Panc1 (cell line): ENCODE data around the gene CD244. TPM values are rescaled to one million over a fixed set of nuclear protein-coding genes. Genes with fewer than 3 reads are reported as not detected.
A peak's percentile ranks its signal among the peaks of the same experiment; 100 is the strongest.
"Not testable (repeated sequence)": the region's sequence is repeated elsewhere in the genome, so short reads cannot be mapped to it uniquely, and the experiment has no call there.

Experiments
- ATAC-seq: fragments of 200-7000 bp; cut with Tn5 transposase; 2 replicates; pipeline ENCODE4 v1.9.1; 2020; ENCODE audit warnings: mild to moderate bottlenecking, moderate library complexity
- BruUV-seq: library from RNA; stranded (reverse); fragments of 400-500 nt; replicated peaks from 2 replicates; lab custom pipeline; 2021; lab: Mats Ljungman, UMichigan
- CTCF ChIA-PET: fragments of 300-600 bp; sonication (Branson Sonifier 250); formaldehyde crosslinking; loops from one replicate; lab custom pipeline; 2022; ENCODE audit warnings: antibody characterized with exemption; lab: Charles Lee
- POLR2A ChIA-PET: fragments of 300-600 bp; sonication (Branson Sonifier 250); formaldehyde crosslinking; loops from one replicate; lab custom pipeline; 2022; ENCODE audit warnings: antibody characterized with exemption; lab: Charles Lee
- DNase-seq: peaks from one replicate; pipeline ENCODE4 v3.0.0-alpha.2; 2010; ENCODE audit warnings: low read depth, low spot score
- H3K27ac ChIP-seq: 2 replicates; pipeline ENCODE4 v1.5.1; 2011; ENCODE audit warnings: mild to moderate bottlenecking, low read length, inconsistent platforms
- H3K27me3 ChIP-seq: fragments of 200-500 bp; sonication (Bioruptor generic); 2 replicates; pipeline ENCODE4 v1.6.0; 2014; ENCODE audit warnings: low read length, inconsistent platforms; ENCODE audit not compliant: control insufficient read depth, insufficient read depth
- H3K36me3 ChIP-seq: fragments of 200-500 bp; sonication (Bioruptor generic); 2 replicates; pipeline ENCODE4 v1.5.1; 2014; ENCODE audit warnings: inconsistent platforms, mild to moderate bottlenecking, low read length, moderate library complexity; ENCODE audit not compliant: control insufficient read depth, insufficient read depth
- H3K4me1 ChIP-seq: 2 replicates; pipeline ENCODE4 v1.5.1; 2011; ENCODE audit warnings: inconsistent platforms, mild to moderate bottlenecking, low read length, moderate library complexity; ENCODE audit not compliant: control insufficient read depth, insufficient read depth
- H3K4me3 ChIP-seq, 2 experiments: 2 replicates each; pipeline ENCODE4 v1.5.1; 2011 to 2012; ENCODE audit warnings: low read depth in 2 of 2, low read length in 2 of 2, mild to moderate bottlenecking in 2 of 2, inconsistent platforms in 1 of 2, moderate library complexity in 1 of 2
- H3K9me3 ChIP-seq: fragments of 200-500 bp; sonication (Bioruptor generic); 2 replicates; pipeline ENCODE4 v1.5.1; 2014; ENCODE audit warnings: low read depth, mild to moderate bottlenecking, inconsistent platforms, low read length, moderate library complexity; ENCODE audit not compliant: control insufficient read depth, insufficient read depth
- CTCF ChIP-seq: fragments of 450-650 bp; IDR thresholded peaks from 2 replicates; pipeline ENCODE4 v1.5.1; 2017; ENCODE audit warnings: mild to moderate bottlenecking
- POLR2AphosphoS5 ChIP-seq: IDR thresholded peaks from 2 replicates; pipeline ENCODE4 v1.6.1; 2012; ENCODE audit warnings: mild to moderate bottlenecking, low read depth, low read length, moderate library complexity
- REST ChIP-seq, 2 experiments: IDR thresholded peaks; 2 replicates each; pipeline ENCODE4 v1.6.1; 2011 to 2012; ENCODE audit warnings: low read depth in 2 of 2, control low read depth in 1 of 2, low read length in 1 of 2, mild to moderate bottlenecking in 1 of 2, moderate library complexity in 1 of 2; ENCODE audit not compliant: insufficient read depth in 1 of 2
- SIN3A ChIP-seq: IDR thresholded peaks from 2 replicates; pipeline ENCODE4 v1.6.1; 2012; ENCODE audit warnings: low read depth, mild to moderate bottlenecking, low read length, moderate library complexity, borderline replicate concordance; ENCODE audit not compliant: insufficient read depth
- TCF7L2 ChIP-seq: IDR thresholded peaks from 2 replicates; pipeline ENCODE4 v1.6.1; 2011; ENCODE audit warnings: mild to moderate bottlenecking, low read depth, low read length, inconsistent platforms
- in situ Hi-C: cut with HindIII; loops from 2 replicates; pipeline ENCODE4 v1.10.0; 2016; ENCODE audit warnings: low sequenced_read_pairs, low pct_unique_long_range_greater_than_20kb
- intact Hi-C: fragments of 100-400 bp; cut with micrococcal nuclease; formaldehyde crosslinking; loops from one replicate; pipeline ENCODE4 v1.10.0; 2022; ENCODE audit not compliant: unreplicated experiment
- total RNA-seq: library from RNA; stranded (reverse); gene quantifications from one replicate; pipeline ENCODE4 v1.2.1, GENCODE V29; 2021; ENCODE audit not compliant: unreplicated experiment

CD244 gene
- total RNA-seq, 1 experiment from 2014 or later: not detected

GRCh38 chr1:160789702-160790611 lies 72.7 kb downstream of the CD244 start:
- ChIA-PET POLR2A (no interaction called here), CTCF (interaction anchor here (0.6 kb wide), 1 partner anchor 201 kb away, joined by 7 read pairs; no protein-coding TSS in a partner anchor)
- in situ Hi-C loops: no loop called here
- Histone ChIP-seq H3K36me3 (no peaks in the 10 kb centered on the region), H3K9me3 (no peaks in the 10 kb centered on the region), H3K27me3 (0 out of 2 replicates have a peak, but pooled peaks cover 2% of the 10 kb centered on the region), H3K4me1 (no peaks in the 10 kb centered on the region), H3K27ac (no peak overlapping the region), H3K4me3 (no peak overlapping the region)
- BruUV-seq: no TSS peak
- ATAC-seq: peak; percentile 51; the same call in 1 of the 2 replicates
- TF ChIP-seq POLR2AphosphoS5 (no peak), REST (IDR thresholded peaks at IDR 0.05; ENCODE audit: insufficient read depth in 1 of 2, low read depth in 2 of 2, low read length in 1 of 2) (no peak), CTCF (no peak), SIN3A (no peak), TCF7L2 (no peak)
- intact Hi-C loops: no loop called here
- no peak for DNase-seq

- ChIA-PET CTCF (interaction anchor here (0.6 kb wide), 1 partner anchor 201 kb away, joined by 7 read pairs; no protein-coding TSS in a partner anchor), POLR2A (no interaction called here)
- BruUV-seq: no TSS peak
- Histone ChIP-seq H3K4me1 (no peaks in the 10 kb centered on the region), H3K27me3 (no peaks in the 10 kb centered on the region), H3K4me3 (no peak overlapping the region), H3K36me3 (no peaks in the 10 kb centered on the region), H3K27ac (no peak overlapping the region), H3K9me3 (no peaks in the 10 kb centered on the region)
- DNase-seq (no peak), ATAC-seq (no peak)
- intact Hi-C loops: no loop called here
- in situ Hi-C loops: no loop called here
- no peak for TF ChIP-seq CTCF
- TF ChIP-seq TCF7L2: no peak
- TF ChIP-seq POLR2AphosphoS5: no peak
Observed at GRCh38 chr1:160789051-160789701, 73.5 kb downstream of the CD244 start.

DNA sequence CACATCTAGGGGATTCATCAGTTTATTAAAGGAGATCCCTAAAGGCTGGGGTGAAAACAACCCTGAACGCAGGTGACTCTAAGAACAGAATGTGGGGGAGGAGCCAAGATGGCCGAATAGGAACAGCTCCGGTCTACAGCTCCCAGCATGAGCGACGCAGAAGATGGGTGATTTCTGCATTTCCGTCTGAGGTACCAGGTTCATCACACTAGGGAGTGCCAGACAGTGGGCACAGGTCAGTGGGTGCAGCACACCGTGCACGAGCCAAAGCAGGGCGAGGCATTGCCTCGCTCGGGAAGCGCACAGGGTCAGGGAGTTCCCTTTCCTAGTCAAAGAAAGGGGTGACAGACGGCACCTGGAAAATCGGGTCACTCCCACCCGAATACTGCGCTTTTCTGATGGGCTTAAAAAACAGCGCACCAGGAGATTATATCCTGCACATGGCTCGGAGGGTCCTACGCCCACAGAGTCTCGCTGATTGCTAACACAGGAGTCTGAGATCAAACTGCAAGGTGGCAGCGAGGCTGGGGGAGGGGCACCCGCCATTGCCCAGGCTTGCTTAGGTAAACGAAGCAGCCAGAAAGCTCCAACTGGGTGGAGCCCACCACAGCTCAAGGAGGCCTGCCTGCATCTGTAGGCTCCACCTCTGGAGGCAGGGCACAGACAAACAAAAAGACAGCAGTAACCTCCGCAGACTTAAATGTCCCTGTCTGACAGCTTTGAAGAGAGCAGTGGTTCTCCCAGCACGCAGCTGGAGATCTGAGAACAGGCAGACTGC lies 79.5 kb downstream of the CD244 start:
- CTCF ChIA-PET, POLR2A ChIA-PET, H3K27me3 ChIP-seq, in situ Hi-C loops, intact Hi-C loops, H3K36me3 ChIP-seq, H3K4me3 ChIP-seq, H3K9me3 ChIP-seq, H3K27ac ChIP-seq, H3K4me1 ChIP-seq, ATAC-seq, BruUV-seq, DNase-seq: not testable (repeated sequence)
